Cortex of kidney (tissue), 1 donor: ENCODE measurements around the gene CRACDL.

ENCODE experiments used
- DNase-seq: peaks from one replicate; lab custom pipeline; 2025; lab: John Stamatoyannopoulos, UW

Gene CRACDL

GRCh38 chr2:98924038-98924830 is 11.8 kb downstream of the CRACDL start:
- no peak for DNase-seq

GRCh38 chr2:98923244-98923940 is 12.6 kb downstream of the CRACDL start:
- no peak for DNase-seq

GRCh38 chr2:98921062-98921461 is 15.0 kb downstream of the CRACDL start:
- DNase-seq, result no peak

- no peak for DNase-seq
Measured at GRCh38 chr2:98917031-98917471, 19.0 kb downstream of the CRACDL start.

GRCh38 chr2:98915751-98916358 is 20.2 kb downstream of the CRACDL start:
- DNase-seq, result no peak

- DNase-seq, result no peak
Measured at GRCh38 chr2:98914713-98915580, 21.1 kb downstream of the CRACDL start.

- DNase-seq, result no peak
Measured at GRCh38 chr2:98913916-98914712, 21.9 kb downstream of the CRACDL start.

- DNase-seq, result no peak
Measured at GRCh38 chr2:98912957-98913915, 22.8 kb downstream of the CRACDL start.

- no peak for DNase-seq
Measured at GRCh38 chr2:98912221-98912851, 23.7 kb downstream of the CRACDL start.

- DNase-seq, result no peak
Measured at GRCh38 chr2:98911376-98912154, 24.5 kb downstream of the CRACDL start.

GRCh38 chr2:98911126-98911375 is 25.0 kb downstream of the CRACDL start:
- DNase-seq, result no peak

GRCh38 chr2:98910349-98911125 is 25.5 kb downstream of the CRACDL start:
- DNase-seq, result no peak

- no peak for DNase-seq
Measured at GRCh38 chr2:98909317-98910211, 26.5 kb downstream of the CRACDL start.

GRCh38 chr2:98908931-98909316 is 27.1 kb downstream of the CRACDL start:
- DNase-seq, result no peak

- DNase-seq, result no peak
Measured at GRCh38 chr2:98907966-98908905, 27.8 kb downstream of the CRACDL start.

- DNase-seq, result no peak
Measured at GRCh38 chr2:98907385-98907784, 28.6 kb downstream of the CRACDL start.
